GM18861 (cell line): ENCODE results near the gene TAS2R60.
"Not testable (repeated sequence)": the region's sequence is repeated elsewhere in the genome, so short reads cannot be mapped to it uniquely, and the experiment has no call there.

Experiments used
- ATAC-seq: cut with Tn5 transposase; IDR thresholded peaks from one replicate; pipeline ENCODE4 v1.9.1; 2021; ENCODE audit not compliant: unreplicated experiment

TAS2R60 gene

DNA sequence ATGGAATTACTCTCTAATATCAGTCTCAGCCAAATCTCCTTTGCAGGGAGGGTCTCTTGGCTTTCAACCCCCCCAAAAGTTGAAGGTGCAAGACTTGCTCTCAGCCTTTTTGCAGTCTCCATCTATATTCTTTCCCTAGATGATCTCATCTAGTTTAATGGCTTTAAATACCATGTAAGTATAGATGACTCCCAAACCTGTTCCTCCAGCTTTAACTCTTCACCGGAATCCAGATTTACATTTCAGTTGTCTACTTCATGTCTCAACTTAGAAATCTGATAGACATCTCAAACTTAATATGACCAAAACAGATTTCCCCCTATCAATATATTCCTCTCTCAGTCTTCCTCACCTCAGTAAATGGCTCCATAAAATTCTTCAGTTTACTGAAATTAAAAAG is 24.5 kb downstream of the TAS2R60 start:
- no peak for ATAC-seq

GRCh38 chr7:143472071-143472689 is 28.9 kb downstream of the TAS2R60 start:
- not testable (repeated sequence) for ATAC-seq

GRCh38 chr7:143477501-143478150 is 34.4 kb downstream of the TAS2R60 start, which contains the start of gene TAS2R41:
Gene TAS2R41, plus strand, starts transcription at chr7:143477873. Its CDS starts 0 bp downstream, at chr7:143477873.
- no peak for ATAC-seq

- no peak for ATAC-seq
Observed at GRCh38 chr7:143479055-143479766, 36.0 kb downstream of the TAS2R60 start.

DNA sequence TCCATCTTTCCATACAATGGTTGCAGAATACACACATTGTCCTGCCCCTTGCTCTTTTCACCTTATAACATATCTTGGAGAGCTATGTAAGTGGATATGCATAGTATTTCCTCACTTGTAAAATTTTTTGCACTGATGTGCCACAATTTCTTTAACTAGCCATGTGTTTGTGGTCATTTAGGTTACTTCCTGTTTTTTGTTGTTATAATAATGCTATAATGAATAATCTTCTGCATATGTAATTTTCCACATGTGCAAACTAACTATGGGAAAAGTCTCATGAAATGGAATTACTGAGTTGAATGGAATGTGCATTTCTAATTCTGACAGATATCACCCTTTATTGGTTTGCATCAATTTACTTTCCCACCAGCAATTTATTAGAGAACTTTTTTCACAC is 37.2 kb downstream of the TAS2R60 start:
- ATAC-seq: no peak

GRCh38 chr7:143484119-143484518 is 40.9 kb downstream of the TAS2R60 start:
- ATAC-seq: no peak

- no peak for ATAC-seq
Observed at GRCh38 chr7:143485094-143485493, 41.8 kb downstream of the TAS2R60 start.

DNA sequence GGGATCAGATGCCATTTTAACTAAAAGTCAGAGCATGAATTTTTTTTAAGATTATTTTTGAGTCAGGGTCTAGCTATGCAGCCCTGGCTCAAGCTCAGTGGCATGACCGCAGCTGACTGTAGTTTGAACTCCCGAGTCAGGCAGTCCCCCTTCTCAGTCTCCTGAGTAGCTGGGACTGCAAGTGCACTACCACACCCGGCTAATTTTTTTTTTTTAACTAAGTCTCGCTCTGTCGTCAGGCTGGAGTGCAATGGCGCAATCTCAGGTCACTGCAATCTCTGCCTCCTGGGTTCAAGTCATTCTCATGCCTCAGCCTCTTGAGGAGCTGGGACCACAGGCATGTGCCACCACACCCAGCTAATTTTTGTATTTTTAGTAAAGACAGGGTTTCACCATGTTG is 42.2 kb downstream of the TAS2R60 start:
- ATAC-seq: no peak

DNA sequence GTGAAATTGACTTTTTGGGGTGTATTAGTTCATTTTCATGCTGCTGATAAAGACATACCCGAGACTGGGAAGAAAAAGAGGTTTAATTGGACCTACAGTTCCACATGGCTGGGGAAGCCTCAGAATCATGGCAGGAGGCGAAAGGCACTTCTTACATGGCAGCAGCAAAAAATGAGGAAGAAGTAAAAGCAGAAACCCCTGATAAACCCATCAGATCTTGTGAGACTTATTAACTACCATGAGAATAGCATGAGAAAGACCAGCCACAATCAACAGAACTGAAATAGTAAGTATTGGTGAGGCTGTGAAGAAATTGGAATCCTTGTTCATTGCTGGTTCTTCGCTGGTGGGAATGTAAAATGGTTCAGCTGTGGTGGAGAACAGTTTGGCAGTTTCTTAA is 43.0 kb downstream of the TAS2R60 start:
- not testable (repeated sequence) for ATAC-seq

GRCh38 chr7:143487061-143487460 is 43.8 kb downstream of the TAS2R60 start:
- no peak for ATAC-seq

GRCh38 chr7:143487566-143487965 is 44.3 kb downstream of the TAS2R60 start:
- no peak for ATAC-seq

DNA sequence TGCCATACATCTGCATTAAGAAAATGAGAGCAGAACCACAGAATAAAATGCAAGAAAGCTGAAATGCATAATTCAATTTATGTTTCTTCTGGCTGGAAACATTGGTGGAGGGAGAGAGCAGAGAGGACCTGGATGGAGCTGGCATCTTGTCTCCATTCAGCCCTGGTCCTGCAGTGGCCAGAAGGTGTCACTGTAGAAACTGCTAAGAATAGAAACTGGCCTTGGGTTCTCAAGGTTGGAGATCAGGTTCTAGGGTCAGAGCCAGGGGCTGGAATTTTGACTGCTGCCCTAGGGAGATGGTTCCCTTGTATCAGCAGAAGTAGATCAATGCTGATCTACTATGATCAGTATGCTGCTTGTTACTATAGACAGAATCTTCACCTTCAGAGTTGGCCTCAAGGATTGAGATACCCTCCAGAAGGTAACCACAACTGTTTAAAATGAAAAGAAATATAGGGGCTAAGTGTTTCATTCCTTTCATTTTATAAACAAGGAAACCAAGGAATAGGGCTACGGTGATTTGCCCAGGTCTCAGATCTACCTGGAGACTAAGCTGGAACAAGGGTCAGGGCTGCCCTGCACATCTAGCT is 47.6 kb downstream of the TAS2R60 start:
- ATAC-seq: no peak

DNA sequence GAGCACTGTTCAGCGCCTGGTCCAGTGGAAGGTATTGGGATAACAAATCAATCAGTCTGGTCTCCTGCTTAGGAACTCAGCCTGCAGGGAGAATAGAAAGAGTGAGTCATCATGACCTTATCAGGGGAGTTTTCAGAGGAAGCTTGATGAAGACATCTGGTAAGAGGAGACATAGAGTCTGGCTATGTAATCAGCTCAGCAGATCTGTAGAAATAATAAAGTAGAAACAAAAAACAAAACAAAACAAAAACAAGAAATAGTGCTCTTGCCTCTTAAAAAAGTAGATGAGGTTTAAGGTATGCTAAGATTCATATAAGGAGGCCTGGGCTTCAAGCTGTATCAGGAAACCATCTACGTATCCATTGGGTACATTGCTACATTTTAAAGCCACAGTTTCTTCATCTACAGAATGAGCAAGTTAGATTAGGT is 48.8 kb downstream of the TAS2R60 start:
- no peak for ATAC-seq

GRCh38 chr7:143492799-143493739 is 49.8 kb downstream of the TAS2R60 start:
- no peak for ATAC-seq

DNA sequence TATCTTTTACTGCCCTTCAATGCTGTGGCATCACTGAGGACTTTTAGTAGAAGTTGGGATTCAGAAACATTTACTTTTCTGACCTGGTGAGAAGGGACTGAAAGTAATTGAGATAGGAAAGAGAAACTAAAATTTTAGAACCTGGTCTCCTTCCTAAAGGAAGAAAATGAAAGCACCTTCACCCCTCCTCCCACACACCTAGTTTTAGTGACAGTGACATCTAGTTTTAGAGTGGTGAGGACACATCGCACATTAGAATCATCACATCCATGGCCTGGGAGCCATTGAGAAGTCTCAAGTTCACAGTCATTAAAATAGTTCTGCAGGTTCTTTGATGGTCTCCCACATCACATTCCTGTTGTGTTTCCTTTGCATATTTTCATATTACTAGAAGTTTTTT is 50.5 kb downstream of the TAS2R60 start:
- no peak for ATAC-seq
